ENCODE data around the gene CALB2. TPM values are rescaled to one million over a fixed set of nuclear protein-coding genes. Genes with fewer than 3 reads are reported as not detected.

Gene CALB2
- total RNA-seq, 4 donors from 2014 or later, result 2.5 TPM; not detected in 3

DNA sequence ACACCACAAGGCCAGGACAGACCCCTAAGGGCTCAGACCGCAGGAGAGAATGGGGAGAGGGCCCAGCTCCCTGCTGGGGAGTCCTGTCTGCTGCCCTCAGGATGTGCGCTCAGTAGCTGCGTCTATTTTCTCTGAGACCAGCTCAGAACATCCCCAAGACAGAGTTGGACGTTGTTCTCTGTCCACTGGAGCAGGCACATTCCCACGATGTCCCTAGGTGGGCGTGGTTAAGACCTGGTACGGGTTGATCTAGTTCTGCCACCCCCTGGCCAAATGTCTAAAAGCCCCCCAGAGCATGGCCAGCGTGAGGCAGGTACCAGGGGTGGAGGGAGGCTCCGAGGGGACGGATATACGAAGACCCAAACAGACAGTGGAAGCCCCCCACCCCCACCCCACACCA, 842 bp upstream of the CALB2 start:
- intact Hi-C loops (cut with DNase I; ENCODE audit: low total_unique reads), result no loop called here
- Histone ChIP-seq H3K4me3 (no peak overlapping the region), H3K36me3 (no peaks in the 10 kb centered on the region), H3K27ac (no peak overlapping the region), H3K9me3 (no peaks in the 10 kb centered on the region), H3K27me3 (no peaks in the 10 kb centered on the region), H3K4me1 (peaks cover 0 to 3% of the 10 kb centered on the region in 2 donors)
- TF ChIP-seq CTCF (IDR thresholded peaks at IDR 0.05) (no peak), POLR2A (IDR thresholded peaks at IDR 0.05) (no peak)
- no peak for DNase-seq

DNA sequence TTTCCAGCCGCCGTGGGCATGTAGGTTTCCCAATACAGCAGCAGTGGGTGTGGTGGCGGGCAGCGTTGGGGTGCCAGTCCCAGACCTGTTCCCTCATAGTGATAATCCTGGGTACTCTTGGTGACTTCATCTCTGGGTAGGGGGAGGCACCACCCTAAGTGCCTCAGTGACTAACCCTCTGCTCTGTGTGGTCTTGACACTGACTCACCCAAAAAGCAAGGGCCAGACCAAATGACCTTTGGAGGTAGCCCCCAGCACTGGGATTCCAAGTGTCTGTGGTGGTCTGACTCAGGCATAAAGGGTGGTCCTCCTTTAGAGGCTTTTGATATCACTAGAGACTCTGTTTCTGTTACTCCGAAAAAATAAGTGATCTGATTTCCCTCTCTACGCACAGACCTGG, 908 bp downstream of the CALB2 start:
- Histone ChIP-seq H3K27ac (no peak overlapping the region), H3K9me3 (no peaks in the 10 kb centered on the region), H3K27me3 (no peaks in the 10 kb centered on the region), H3K36me3 (no peaks in the 10 kb centered on the region), H3K4me3 (no peak overlapping the region), H3K4me1 (peaks cover 0 to 3% of the 10 kb centered on the region in 2 donors)
- TF ChIP-seq POLR2A (IDR thresholded peaks at IDR 0.05), result no peak
- TF ChIP-seq CTCF (IDR thresholded peaks at IDR 0.05), result no peak
- no peak for DNase-seq
- intact Hi-C loops (cut with DNase I; ENCODE audit: low total_unique reads), result no loop called here

- intact Hi-C loops (cut with DNase I; ENCODE audit: low total_unique reads), result no loop called here
- TF ChIP-seq POLR2A (IDR thresholded peaks at IDR 0.05) (no peak), CTCF (IDR thresholded peaks at IDR 0.05) (no peak)
- H3K9me3 ChIP-seq, result no peaks in the 10 kb centered on the region
- no peak overlapping the region for H3K4me3 ChIP-seq
- no peaks in the 10 kb centered on the region for H3K27me3 ChIP-seq
- peaks cover 0 to 3% of the 10 kb centered on the region in 2 donors for H3K4me1 ChIP-seq
- DNase-seq, result no peak
- no peaks in the 10 kb centered on the region for H3K36me3 ChIP-seq
- H3K27ac ChIP-seq, result no peak overlapping the region
These were observed 1.9 kb downstream of the CALB2 start for GRCh38 chr16:71360378-71360777.

GRCh38 chr16:71364133-71364681, 5.7 kb downstream of the CALB2 start:
- TF ChIP-seq POLR2A (IDR thresholded peaks at IDR 0.05) (no peak), CTCF (IDR thresholded peaks at IDR 0.05) (no peak)
- no peaks in the 10 kb centered on the region for H3K9me3 ChIP-seq
- no peak overlapping the region for H3K27ac ChIP-seq
- H3K36me3 ChIP-seq, result no peaks in the 10 kb centered on the region
- H3K27me3 ChIP-seq, result no peaks in the 10 kb centered on the region
- no peak overlapping the region for H3K4me3 ChIP-seq
- H3K4me1 ChIP-seq, result no peaks in the 10 kb centered on the region
- intact Hi-C loops (cut with DNase I; ENCODE audit: low total_unique reads), result no loop called here
- no peak for DNase-seq

DNA sequence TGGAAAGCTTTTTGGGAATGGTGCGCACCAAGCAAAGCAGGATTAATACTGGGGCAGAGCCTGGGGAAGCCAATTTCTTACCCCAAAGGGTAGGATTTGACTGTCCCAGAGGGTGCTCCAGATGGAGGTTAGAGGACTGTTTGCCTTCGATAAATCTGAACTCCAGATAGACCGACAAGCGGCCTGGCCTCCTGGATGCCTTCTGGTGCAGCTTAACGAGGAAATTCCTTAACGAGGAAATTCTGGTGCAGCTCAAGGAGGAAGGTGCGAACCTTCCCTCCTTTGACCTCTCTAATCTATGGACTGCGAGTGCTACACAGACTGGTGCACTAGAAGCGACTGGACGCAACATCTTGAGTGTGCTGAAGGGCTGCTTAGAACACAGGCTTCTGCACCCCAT, 6.5 kb downstream of the CALB2 start:
- Histone ChIP-seq H3K27me3 (no peaks in the 10 kb centered on the region), H3K4me1 (no peaks in the 10 kb centered on the region), H3K9me3 (no peaks in the 10 kb centered on the region), H3K27ac (no peak overlapping the region), H3K36me3 (no peaks in the 10 kb centered on the region), H3K4me3 (no peak overlapping the region)
- no peak for DNase-seq
- TF ChIP-seq CTCF (IDR thresholded peaks at IDR 0.05) (no peak), POLR2A (IDR thresholded peaks at IDR 0.05) (no peak)
- intact Hi-C loops (cut with DNase I; ENCODE audit: low total_unique reads), result no loop called here

Data from uterus (tissue), 4 donors.